Fibroblast of lung (primary cell): ENCODE data around the gene PTPRM. TPM values are rescaled to one million over a fixed set of nuclear protein-coding genes. Genes with fewer than 3 reads are reported as not detected.

Experiments
- DNase-seq, 2 donors: peaks; one replicate each; pipeline versions ENCODE4 v3.0.0 to v3.0.0-alpha.2; 2010; ENCODE audit warnings: low read depth in 2 of 2
- H2AFZ ChIP-seq: 2 replicates; pipeline ENCODE4 v1.5.1; 2012; ENCODE audit warnings: low read length, control low read depth, inconsistent platforms
- H3K27ac ChIP-seq: 2 replicates; pipeline ENCODE4 v1.5.1; 2011; ENCODE audit warnings: low read length, control low read depth; ENCODE audit not compliant: insufficient read depth
- H3K27me3 ChIP-seq: 2 replicates; pipeline ENCODE4 v1.5.1; 2011; ENCODE audit warnings: mild to moderate bottlenecking, low read length; ENCODE audit not compliant: control insufficient read depth, insufficient read depth
- H3K36me3 ChIP-seq: 2 replicates; pipeline ENCODE4 v1.5.1; 2011; ENCODE audit warnings: low read length; ENCODE audit not compliant: control insufficient read depth, insufficient read depth
- H3K4me1 ChIP-seq: 2 replicates; pipeline ENCODE4 v1.5.1; 2011; ENCODE audit warnings: low read length; ENCODE audit not compliant: control insufficient read depth, insufficient read depth; ENCODE audit errors: extremely low read depth
- H3K4me2 ChIP-seq: 2 replicates; pipeline ENCODE4 v1.5.1; 2011; ENCODE audit warnings: low read length, control low read depth; ENCODE audit not compliant: insufficient read depth; ENCODE audit errors: extremely low read depth
- H3K4me3 ChIP-seq, 4 experiments: fragments of 200-600 bp in 1 of 4; sonication (generic) in 1 of 4; replicated peaks in 1 of 4; 2 replicates each; pipeline ENCODE4 v1.5.1; 2011 to 2016; ENCODE audit warnings: low read length in 4 of 4, low read depth in 3 of 4, mild to moderate bottlenecking in 3 of 4, control low read depth in 2 of 4, inconsistent platforms in 1 of 4, mixed read lengths in 1 of 4; ENCODE audit not compliant: insufficient read depth in 1 of 4; ENCODE audit errors: control extremely low read depth in 1 of 4
- H3K79me2 ChIP-seq: 2 replicates; pipeline ENCODE4 v1.5.1; 2012; ENCODE audit warnings: mild to moderate bottlenecking, low read length, inconsistent platforms; ENCODE audit not compliant: control insufficient read depth, insufficient read depth
- H3K9ac ChIP-seq: 2 replicates; pipeline ENCODE4 v1.5.1; 2011; ENCODE audit warnings: mild to moderate bottlenecking, low read length, control low read depth; ENCODE audit not compliant: insufficient read depth
- H3K9me3 ChIP-seq: 2 replicates; pipeline ENCODE4 v1.5.1; 2012; ENCODE audit warnings: low read depth, low read length; ENCODE audit not compliant: control insufficient read depth, insufficient read depth
- H4K20me1 ChIP-seq: 2 replicates; pipeline ENCODE4 v1.5.1; 2011; ENCODE audit warnings: low read length; ENCODE audit not compliant: control insufficient read depth, insufficient read depth; ENCODE audit errors: extremely low read depth
- CTCF ChIP-seq, 2 donors: IDR thresholded peaks in 1 of 2; conservative IDR thresholded peaks in 1 of 2; 1 replicate in 1 of 2; 2 replicates in 1 of 2; pipeline ENCODE4 v1.5.1; 2011 to 2012; ENCODE audit warnings: low read length in 2 of 2, control low read depth in 1 of 2, inconsistent platforms in 1 of 2, low read depth in 1 of 2, mild to moderate bottlenecking in 1 of 2
- EZH2 ChIP-seq: IDR thresholded peaks from 2 replicates; pipeline ENCODE4 v1.5.1; 2012; ENCODE audit warnings: low read length, control low read depth, mild to moderate bottlenecking; ENCODE audit errors: missing control alignments
- polyA plus RNA-seq, 2 donors: library from polyadenylated mRNA; depleted of rRNA in 1 of 2; stranded (reverse) in 1 of 2; unstranded in 1 of 2; fragments of >200 nt; gene quantifications; 2 replicates each; pipeline ENCODE4 v1.2.1, GENCODE V29; 2011 to 2012; ENCODE audit warnings: missing spikeins in 1 of 2
- total RNA-seq: library from RNA; depleted of rRNA; stranded (reverse); fragments of >200 nt; gene quantifications from 2 replicates; pipeline ENCODE4 v1.2.1, GENCODE V29; 2014

The PTPRM gene
- total and polyA plus RNA-seq, 2 donors (not counting 1 experiment from before 2014, with no cell fraction given) = 86.6 to 87.0 TPM

GRCh38 chr18:8260319-8260718 lies 693.2 kb downstream of the PTPRM start:
- no peaks in the 10 kb centered on the region for H4K20me1 ChIP-seq
- H3K4me3 ChIP-seq = no peak overlapping the region
- H3K79me2 ChIP-seq = no peaks in the 10 kb centered on the region
- H3K4me2 ChIP-seq = no peak overlapping the region
- H2AFZ ChIP-seq = no peak overlapping the region
- TF ChIP-seq CTCF (conservative IDR thresholded peaks at IDR 0.05 in 1 of 2, IDR thresholded peaks at IDR 0.05 in 1 of 2; ENCODE audit: low read depth in 1 of 2, low read length in 2 of 2) (no peak), EZH2 (no peak)
- no peaks in the 10 kb centered on the region for H3K36me3 ChIP-seq
- H3K9me3 ChIP-seq = no peaks in the 10 kb centered on the region
- peak in 1 of 2 donors; percentile 39 for DNase-seq
- no peaks in the 10 kb centered on the region for H3K4me1 ChIP-seq
- no peak overlapping the region for H3K9ac ChIP-seq
- H3K27me3 ChIP-seq = no peaks in the 10 kb centered on the region
- H3K27ac ChIP-seq = no peak overlapping the region

- Histone ChIP-seq H3K79me2 (no peaks in the 10 kb centered on the region), H3K9ac (no peak overlapping the region), H3K27ac (no peak overlapping the region), H3K9me3 (no peaks in the 10 kb centered on the region), H3K27me3 (no peaks in the 10 kb centered on the region), H3K4me2 (no peak overlapping the region), H4K20me1 (no peaks in the 10 kb centered on the region), H3K36me3 (no peaks in the 10 kb centered on the region), H2AFZ (no peak overlapping the region), H3K4me3 (no peak overlapping the region), H3K4me1 (no peaks in the 10 kb centered on the region)
- TF ChIP-seq EZH2 = no peak
- no peak for TF ChIP-seq CTCF (conservative IDR thresholded peaks at IDR 0.05 in 1 of 2, IDR thresholded peaks at IDR 0.05 in 1 of 2; ENCODE audit: low read depth in 1 of 2, low read length in 2 of 2)
- peak in 1 of 2 donors; percentile 4 for DNase-seq
Observed at GRCh38 chr18:8260827-8261226, 693.7 kb downstream of the PTPRM start.

GRCh38 chr18:8261651-8262091 lies 694.6 kb downstream of the PTPRM start:
- Histone ChIP-seq H2AFZ (no peak overlapping the region), H3K4me1 (no peaks in the 10 kb centered on the region), H3K79me2 (no peaks in the 10 kb centered on the region), H3K27ac (no peak overlapping the region), H4K20me1 (no peaks in the 10 kb centered on the region), H3K4me2 (no peak overlapping the region), H3K36me3 (no peaks in the 10 kb centered on the region), H3K9ac (no peak overlapping the region), H3K27me3 (no peaks in the 10 kb centered on the region), H3K9me3 (no peaks in the 10 kb centered on the region), H3K4me3 (no peak overlapping the region)
- no peak for DNase-seq
- TF ChIP-seq CTCF (conservative IDR thresholded peaks at IDR 0.05 in 1 of 2, IDR thresholded peaks at IDR 0.05 in 1 of 2; ENCODE audit: low read depth in 1 of 2, low read length in 2 of 2) (no peak), EZH2 (no peak)
